Measurements from ENCODE around the gene CNRIP1.
A peak's percentile ranks its signal among the peaks of the same experiment; 100 is the strongest.

Gene CNRIP1

DNA sequence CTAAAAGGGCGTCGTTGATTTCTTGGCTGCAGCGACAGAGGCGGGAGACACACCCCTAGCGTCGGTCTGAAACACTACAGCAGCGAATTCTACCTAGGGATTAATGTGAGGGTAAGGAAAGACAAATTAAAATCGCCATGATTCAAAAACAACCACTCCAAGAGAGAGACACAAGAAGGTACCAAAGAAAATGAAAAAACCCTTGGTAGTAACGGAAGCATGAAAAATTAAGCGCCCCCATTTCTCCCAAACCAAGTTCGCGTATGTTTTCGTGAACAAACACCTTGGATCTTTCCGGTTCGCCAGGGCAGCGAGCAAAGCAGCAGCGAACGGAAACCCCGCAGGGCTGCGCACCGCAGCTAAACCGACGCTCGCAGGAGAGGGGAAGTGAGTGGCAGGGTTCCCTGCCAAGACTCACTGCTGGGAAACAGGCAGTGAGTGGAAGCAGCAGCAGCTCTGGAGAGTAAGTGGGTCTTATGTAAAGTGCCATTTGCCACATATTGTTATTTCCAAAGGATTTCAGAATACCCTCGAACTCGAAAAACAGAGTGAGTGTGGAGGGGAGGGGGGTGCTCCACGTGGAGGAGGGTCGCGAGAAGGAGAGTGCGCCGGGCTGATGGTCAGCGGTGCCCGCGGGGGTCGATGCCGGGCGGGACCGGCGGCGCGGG, 68.4 kb downstream of the CNRIP1 start:
- peak; percentile 59 for DNase-seq (ENCODE audit: low read depth)

DNA sequence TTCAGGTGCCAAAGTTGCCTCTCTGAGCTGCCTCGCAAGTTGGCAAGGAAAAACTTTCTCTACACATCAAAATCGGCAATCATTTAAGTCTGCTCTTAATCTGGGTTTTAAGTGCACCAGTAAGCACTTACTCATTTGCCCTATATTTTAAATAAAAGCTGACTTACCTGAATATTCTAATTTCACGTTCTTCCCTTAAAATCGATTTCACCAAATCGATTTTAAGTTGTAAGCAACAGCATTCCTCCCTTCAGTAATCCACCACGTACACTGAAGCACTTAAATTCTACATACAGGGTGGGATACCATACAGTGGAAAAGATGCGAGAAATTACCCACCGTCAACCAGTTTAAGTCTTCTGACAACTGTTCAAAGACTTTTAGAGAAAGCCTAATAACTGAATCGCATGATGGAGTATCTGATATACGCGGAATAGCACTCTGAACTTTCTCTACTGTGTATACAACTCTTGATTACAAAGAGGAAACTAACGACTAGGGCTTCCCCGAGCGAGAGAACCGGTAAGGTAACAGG, 69.0 kb downstream of the CNRIP1 start:
- DNase-seq (ENCODE audit: low read depth), result no peak

- DNase-seq (ENCODE audit: low read depth), result no peak
Observed at GRCh38 chr2:68250196-68250595, 69.6 kb downstream of the CNRIP1 start.

GRCh38 chr2:68248806-68249205, 70.9 kb downstream of the CNRIP1 start:
- no peak for DNase-seq (ENCODE audit: low read depth)

DNA sequence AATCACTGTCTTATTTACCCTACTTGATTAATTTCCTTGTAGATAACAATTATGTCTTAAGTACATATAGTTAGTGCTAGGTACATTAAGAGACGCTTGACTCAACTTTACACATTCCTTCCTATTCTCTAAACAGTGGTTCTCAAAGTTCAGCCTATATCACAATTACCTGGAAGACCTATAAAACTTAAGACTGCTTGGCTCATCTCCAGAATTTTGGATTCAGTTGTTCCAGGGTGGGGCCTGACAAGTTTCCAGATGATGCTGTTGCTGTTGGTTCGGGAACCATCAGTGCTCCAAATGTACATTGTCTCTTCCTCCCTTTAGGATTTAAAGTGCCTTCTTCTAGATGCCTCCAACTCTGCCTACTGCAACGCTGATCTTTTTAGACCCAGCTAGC, 71.4 kb downstream of the CNRIP1 start:
- DNase-seq (ENCODE audit: low read depth), result no peak

- DNase-seq (ENCODE audit: low read depth), result no peak
Observed at GRCh38 chr2:68246396-68246795, 73.4 kb downstream of the CNRIP1 start.

- DNase-seq (ENCODE audit: low read depth), result no peak
Observed at GRCh38 chr2:68245672-68246071, 74.1 kb downstream of the CNRIP1 start.

- no peak for DNase-seq (ENCODE audit: low read depth)
Observed at GRCh38 chr2:68245066-68245465, 74.7 kb downstream of the CNRIP1 start.

DNA sequence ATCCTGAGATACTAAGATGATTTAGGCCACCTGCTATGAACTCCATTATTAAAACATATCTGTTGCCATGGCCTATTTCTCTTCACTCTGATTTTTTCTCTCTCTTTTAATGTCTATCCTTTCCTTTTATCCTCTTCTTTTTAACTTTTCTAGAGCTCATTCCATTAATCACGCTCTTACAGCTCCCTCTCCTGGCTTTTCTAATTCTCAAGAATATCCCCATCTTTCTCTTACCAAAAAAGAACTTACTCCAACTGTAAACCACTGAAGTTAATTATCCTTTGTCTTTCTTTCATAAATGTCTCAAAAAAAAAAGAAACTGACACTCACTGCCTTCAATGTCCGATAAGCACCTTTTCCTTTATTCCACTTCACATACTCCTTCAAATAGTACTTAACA, 75.3 kb downstream of the CNRIP1 start:
- no peak for DNase-seq (ENCODE audit: low read depth)
